HG03520 (cell line): ENCODE results near the gene FHIT.

Experiments
- ATAC-seq: cut with Tn5 transposase; IDR thresholded peaks from one replicate; pipeline ENCODE4 v1.9.1; 2021; ENCODE audit warnings: mild to moderate bottlenecking, moderate library complexity; ENCODE audit not compliant: unreplicated experiment

Gene FHIT

GRCh38 chr3:60531759-60532158, 719.5 kb downstream of the FHIT start:
- no peak for ATAC-seq

GRCh38 chr3:60528651-60529050, 722.6 kb downstream of the FHIT start:
- ATAC-seq, result peak; percentile 77

- ATAC-seq, result no peak
Observed at GRCh38 chr3:60523536-60523935, 727.7 kb downstream of the FHIT start.

- no peak for ATAC-seq
Observed at GRCh38 chr3:60517134-60517533, 734.1 kb downstream of the FHIT start.

- no peak for ATAC-seq
Observed at GRCh38 chr3:60514866-60515265, 736.4 kb downstream of the FHIT start.

- no peak for ATAC-seq
Observed at GRCh38 chr3:60514085-60514649, 737.1 kb downstream of the FHIT start.

- no peak for ATAC-seq
Observed at GRCh38 chr3:60513241-60513640, 738.0 kb downstream of the FHIT start.

GRCh38 chr3:60512506-60512905, 738.7 kb downstream of the FHIT start:
- no peak for ATAC-seq

GRCh38 chr3:60509471-60509870, 741.8 kb downstream of the FHIT start:
- no peak for ATAC-seq

- no peak for ATAC-seq
Observed at GRCh38 chr3:60504827-60505457, 746.3 kb downstream of the FHIT start.

- no peak for ATAC-seq
Observed at GRCh38 chr3:60501314-60501713, 749.9 kb downstream of the FHIT start.

- no peak for ATAC-seq
Observed at GRCh38 chr3:60497902-60498301, 753.4 kb downstream of the FHIT start.

GRCh38 chr3:60490992-60491391, 760.3 kb downstream of the FHIT start:
- ATAC-seq, result no peak

- no peak for ATAC-seq
Observed at GRCh38 chr3:60475096-60475495, 776.2 kb downstream of the FHIT start.

- no peak for ATAC-seq
Observed at GRCh38 chr3:60469481-60469880, 781.8 kb downstream of the FHIT start.

- ATAC-seq, result no peak
Observed at GRCh38 chr3:60463685-60464084, 787.6 kb downstream of the FHIT start.

GRCh38 chr3:60461267-60461666, 790.0 kb downstream of the FHIT start:
- no peak for ATAC-seq

- ATAC-seq, result no peak
Observed at GRCh38 chr3:60456180-60456579, 795.1 kb downstream of the FHIT start.

GRCh38 chr3:60453326-60453725, 797.9 kb downstream of the FHIT start:
- ATAC-seq, result no peak

- no peak for ATAC-seq
Observed at GRCh38 chr3:60448696-60449095, 802.6 kb downstream of the FHIT start.

GRCh38 chr3:60445446-60445845, 805.8 kb downstream of the FHIT start:
- ATAC-seq, result no peak

GRCh38 chr3:60444898-60445437, 806.3 kb downstream of the FHIT start:
- ATAC-seq, result no peak

- no peak for ATAC-seq
Observed at GRCh38 chr3:60440869-60441268, 810.4 kb downstream of the FHIT start.
